ENCODE measurements around the gene TMEM11. TPM values are rescaled to one million over a fixed set of nuclear protein-coding genes. Genes with fewer than 3 reads are reported as not detected.

TMEM11 gene
- total RNA-seq, 1 donor from 2014 or later, result 25.7 TPM

- Histone ChIP-seq H3K36me3 (peaks cover 2 to 39% of the 10 kb centered on the region in 2 donors), H3K27ac (no peak overlapping the region)
- intact Hi-C loops (cut with DNase I), result no loop called here
Observed at GRCh38 chr17:21184570-21184969, 29.4 kb downstream of the TMEM11 start.

GRCh38 chr17:21183468-21183867 lies 30.5 kb downstream of the TMEM11 start:
- intact Hi-C loops (cut with DNase I), result no loop called here
- H3K27ac ChIP-seq, result no peak overlapping the region
- H3K27me3 ChIP-seq, result no peaks in the 10 kb centered on the region
- no peaks in the 10 kb centered on the region for H3K9me3 ChIP-seq
- H3K4me1 ChIP-seq, result no peaks in the 10 kb centered on the region
- H3K4me3 ChIP-seq, result no peak overlapping the region
- no peak for DNase-seq (ENCODE audit: low spot score in 2 of 2)
- no peak for TF ChIP-seq CTCF (IDR thresholded peaks at IDR 0.05)
- peaks cover 2 to 31% of the 10 kb centered on the region in 2 donors for H3K36me3 ChIP-seq

More at GRCh38 chr17:21184570-21184969, 29.4 kb downstream of the TMEM11 start:
- H3K4me1 ChIP-seq, result no peaks in the 10 kb centered on the region
- H3K27me3 ChIP-seq, result no peaks in the 10 kb centered on the region
- no peak overlapping the region for H3K4me3 ChIP-seq
- H3K9me3 ChIP-seq, result no peaks in the 10 kb centered on the region
- TF ChIP-seq CTCF (IDR thresholded peaks at IDR 0.05), result no peak
- no peak for DNase-seq (ENCODE audit: low spot score in 2 of 2)

- peak in 1 of 2 donors; percentile 46 for DNase-seq (ENCODE audit: low spot score in 2 of 2)
- Histone ChIP-seq H3K4me1 (peaks cover 5 to 12% of the 10 kb centered on the region in 2 donors), H3K9me3 (no peaks in the 10 kb centered on the region), H3K36me3 (peaks cover 0 to 7% of the 10 kb centered on the region in 2 donors), H3K27me3 (no peaks in the 10 kb centered on the region), H3K4me3 (no peak overlapping the region), H3K27ac (no peak overlapping the region)
- intact Hi-C loops (cut with DNase I), result no loop called here
- TF ChIP-seq CTCF (IDR thresholded peaks at IDR 0.05), result no peak
Observed at GRCh38 chr17:21177854-21178600, 35.9 kb downstream of the TMEM11 start.

- intact Hi-C loops (cut with DNase I), result no loop called here
- TF ChIP-seq CTCF (IDR thresholded peaks at IDR 0.05), result no peak
- Histone ChIP-seq H3K9me3 (no peaks in the 10 kb centered on the region), H3K4me1 (peaks cover 5 to 12% of the 10 kb centered on the region in 2 donors), H3K4me3 (no peak overlapping the region), H3K36me3 (peaks cover 0 to 14% of the 10 kb centered on the region in 2 donors), H3K27ac (no peak overlapping the region), H3K27me3 (no peaks in the 10 kb centered on the region)
- DNase-seq (ENCODE audit: low spot score in 2 of 2), result peak in 1 of 2 donors; percentile 42
Observed at GRCh38 chr17:21177401-21177800, 36.6 kb downstream of the TMEM11 start.

- peaks cover 5 to 12% of the 10 kb centered on the region in 2 donors for H3K4me1 ChIP-seq
- peak in 1 of 2 donors; percentile 35 for DNase-seq (ENCODE audit: low spot score in 2 of 2)
- no peak overlapping the region for H3K27ac ChIP-seq
- no peak overlapping the region for H3K4me3 ChIP-seq
- TF ChIP-seq CTCF (IDR thresholded peaks at IDR 0.05), result no peak
- H3K27me3 ChIP-seq, result no peaks in the 10 kb centered on the region
- intact Hi-C loops (cut with DNase I), result no loop called here
- H3K9me3 ChIP-seq, result no peaks in the 10 kb centered on the region
- peaks cover 0 to 19% of the 10 kb centered on the region in 2 donors for H3K36me3 ChIP-seq
Observed at GRCh38 chr17:21176773-21177395, 37.1 kb downstream of the TMEM11 start.
